Sigmoid colon (tissue), 7 donors: ENCODE data around the gene LSM11. TPM values are rescaled to one million over a fixed set of nuclear protein-coding genes. Genes with fewer than 3 reads are reported as not detected.

Source experiments
- DNase-seq: peaks from one replicate; pipeline ENCODE4 v3.0.0-alpha.2; 2019
- H3K27ac ChIP-seq, 4 donors: fragments of 200-600 bp; sonication (generic); one replicate each; pipeline ENCODE4 v1.5.1; 2016 to 2019; ENCODE audit warnings: mild to moderate bottlenecking in 1 of 4
- H3K27me3 ChIP-seq, 3 donors: fragments of 200-600 bp; sonication (generic); one replicate each; pipeline ENCODE4 v1.5.1; 2019; ENCODE audit warnings: mild to moderate bottlenecking in 1 of 3
- H3K36me3 ChIP-seq, 4 donors: fragments of 200-600 bp; sonication (generic); one replicate each; pipeline ENCODE4 v1.5.1; 2016 to 2019
- H3K4me1 ChIP-seq, 4 donors: fragments of 200-600 bp; sonication (generic); one replicate each; pipeline ENCODE4 v1.5.1; 2017 to 2019
- H3K4me3 ChIP-seq, 4 donors: fragments of 200-600 bp; sonication (generic); one replicate each; pipeline ENCODE4 v1.5.1; 2017 to 2019; ENCODE audit warnings: mild to moderate bottlenecking in 2 of 4, moderate library complexity in 1 of 4
- H3K9me3 ChIP-seq, 4 donors: fragments of 200-600 bp in 3 of 4; sonication (generic) in 3 of 4; one replicate each; pipeline versions ENCODE4 v1.5.1 to v1.6.1; 2013 to 2019
- EP300 ChIP-seq, 4 donors: sonication (generic); formaldehyde crosslinking; IDR thresholded peaks; one replicate each; pipeline ENCODE4 v1.6.1; 2017; ENCODE audit warnings: antibody characterized with exemption in 4 of 4
- POLR2A ChIP-seq, 2 donors: fragments of 450-650 bp; IDR thresholded peaks; one replicate each; pipeline ENCODE4 v1.6.1; 2016; ENCODE audit warnings: antibody characterized with exemption in 2 of 2, mild to moderate bottlenecking in 2 of 2, moderate library complexity in 2 of 2
- POLR2AphosphoS5 ChIP-seq, 4 donors: sonication (generic); formaldehyde crosslinking; IDR thresholded peaks; one replicate each; pipeline ENCODE4 v1.6.1; 2017; ENCODE audit warnings: antibody characterized with exemption in 4 of 4
- WGBS, 2 donors: extraction: QIAGEN DNeasy Blood & Tissue Kit; methylation state at CpG; one replicate each; pipeline ENCODE4 v1.1.7; 2013; 5-methylcytosine and 5-hydroxymethylcytosine counted together
- intact Hi-C: fragments of 100-400 bp; cut with DNase I; formaldehyde crosslinking; loops from one replicate; pipeline ENCODE4 v1.15.1; 2023
- polyA plus RNA-seq, 3 donors: library from polyadenylated mRNA; stranded (reverse); fragments of 200-250 nt; gene quantifications; one replicate each; pipeline ENCODE4 v1.2.3, GENCODE V29; 2013
- small RNA-seq, 3 donors: library from RNA; depleted of rRNA; stranded (forward); fragments of <200 nt; gene quantifications; one replicate each; pipeline ENCODE3, GENCODE V24; 2016
- total RNA-seq, 4 donors: library from RNA; depleted of rRNA; stranded (reverse); fragments of >200 nt; gene quantifications; one replicate each; pipeline ENCODE4 v1.1.0, GENCODE V29; 2016
- TF ChIP-seq, protein P1 (sequence below), 4 experiments: fragments of 450-650 bp in 3 of 4; fragments of 200-600 bp in 1 of 4; IDR thresholded peaks; one replicate each; pipeline ENCODE4 v1.5.1; 2016 to 2019; ENCODE audit warnings: antibody characterized with exemption in 4 of 4, mild to moderate bottlenecking in 3 of 4, moderate library complexity in 2 of 4
- donor health status: healthy with polysubstance abuse.
- donor health status: Bipolar disorder and iron deficiency.
- donor health status: healthy.

The LSM11 gene
- total and polyA plus RNA-seq, 7 donors, result 0.60 to 16.6 (median 12.1) TPM

DNA sequence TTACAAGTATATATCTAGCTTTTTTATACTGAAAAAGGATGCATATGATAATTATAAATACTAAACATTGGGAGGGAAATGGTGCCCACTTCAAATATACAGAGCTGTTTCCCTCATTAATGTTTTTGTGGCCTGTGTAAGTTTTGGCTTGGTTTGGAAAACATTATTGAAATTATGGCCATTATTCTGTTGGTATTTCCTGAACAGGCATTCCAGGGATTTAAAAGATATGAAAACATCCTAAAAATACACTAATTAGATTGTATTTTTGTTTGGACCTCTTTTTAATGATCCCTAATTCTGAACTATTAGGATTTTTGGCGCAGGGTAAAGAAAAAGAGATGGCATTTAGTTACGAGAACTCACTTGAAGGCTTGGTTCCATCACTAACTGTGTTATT lies 64.5 kb downstream of the LSM11 start:
- DNase-seq, result no peak
- Histone ChIP-seq H3K4me1 (peaks cover 0 to 29% (median 3%) of the 10 kb centered on the region in 4 donors), H3K9me3 (no peaks in the 10 kb centered on the region), H3K27ac (no peak overlapping the region), H3K4me3 (no peak overlapping the region), H3K27me3 (no peaks in the 10 kb centered on the region), H3K36me3 (peaks cover 14 to 75% (median 39%) of the 10 kb centered on the region in 4 donors)
- TF ChIP-seq POLR2A (IDR thresholded peaks at IDR 0.05) (no peak), EP300 (IDR thresholded peaks at IDR 0.05) (no peak), POLR2AphosphoS5 (IDR thresholded peaks at IDR 0.05) (no peak)
- TF ChIP-seq, protein P1, sequence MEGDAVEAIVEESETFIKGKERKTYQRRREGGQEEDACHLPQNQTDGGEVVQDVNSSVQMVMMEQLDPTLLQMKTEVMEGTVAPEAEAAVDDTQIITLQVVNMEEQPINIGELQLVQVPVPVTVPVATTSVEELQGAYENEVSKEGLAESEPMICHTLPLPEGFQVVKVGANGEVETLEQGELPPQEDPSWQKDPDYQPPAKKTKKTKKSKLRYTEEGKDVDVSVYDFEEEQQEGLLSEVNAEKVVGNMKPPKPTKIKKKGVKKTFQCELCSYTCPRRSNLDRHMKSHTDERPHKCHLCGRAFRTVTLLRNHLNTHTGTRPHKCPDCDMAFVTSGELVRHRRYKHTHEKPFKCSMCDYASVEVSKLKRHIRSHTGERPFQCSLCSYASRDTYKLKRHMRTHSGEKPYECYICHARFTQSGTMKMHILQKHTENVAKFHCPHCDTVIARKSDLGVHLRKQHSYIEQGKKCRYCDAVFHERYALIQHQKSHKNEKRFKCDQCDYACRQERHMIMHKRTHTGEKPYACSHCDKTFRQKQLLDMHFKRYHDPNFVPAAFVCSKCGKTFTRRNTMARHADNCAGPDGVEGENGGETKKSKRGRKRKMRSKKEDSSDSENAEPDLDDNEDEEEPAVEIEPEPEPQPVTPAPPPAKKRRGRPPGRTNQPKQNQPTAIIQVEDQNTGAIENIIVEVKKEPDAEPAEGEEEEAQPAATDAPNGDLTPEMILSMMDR (IDR thresholded peaks at IDR 0.05), result no peak
- 93 to 96% methylated on average over 2 of the region's 2 CpGs for WGBS, 2 donors
- intact Hi-C loops, result no loop called here

Small RNA genes lying within 50 kb of the gene (small RNA-seq; reads per million reads assigned to genes)
- gene AC026407.1 (0 reads per million in 3 donors), gene RNU6-260P (0 reads per million in 3 donors)

Other genes with a start within 250 kb of the LSM11 start
- 10 to 100 TPM; 18.8 to 53.2 (median 35.0) TPM for gene ADAM19, start 167.9 kb upstream of the LSM11 start, total RNA-seq
- 10 to 100 TPM in 1 of 3 donors, 1 to 10 TPM in 2; 1.2 to 16.3 (median 1.2) TPM for gene ADAM19, start 167.9 kb upstream of the LSM11 start, polyA plus RNA-seq
- under 1 TPM in 2 of 4 donors, not detected in 2; 0.33 to 0.55 TPM for gene SOX30, start 91.3 kb upstream of the LSM11 start, total RNA-seq
- under 1 TPM in 1 of 3 donors, not detected in 2; 0.12 TPM for gene SOX30, start 91.3 kb upstream of the LSM11 start, polyA plus RNA-seq
- gene C5orf52, start 72.2 kb upstream of the LSM11 start, total RNA-seq, result not detected
- under 1 TPM in 1 of 3 donors, not detected in 2; 0.48 TPM for gene C5orf52, start 72.2 kb upstream of the LSM11 start, polyA plus RNA-seq
- 10 to 100 TPM; 19.7 to 28.6 (median 23.7) TPM for gene THG1L, start 12.3 kb upstream of the LSM11 start, total RNA-seq
- 10 to 100 TPM; 12.3 to 19.8 (median 12.3) TPM for gene THG1L, start 12.3 kb upstream of the LSM11 start, polyA plus RNA-seq
- 100 to 1,000 TPM in 3 of 4 donors, 10 to 100 TPM in 1; 88.1 to 171 (median 109) TPM for gene CLINT1, start 115.4 kb downstream of the LSM11 start, total RNA-seq
- gene CLINT1, start 115.4 kb downstream of the LSM11 start, polyA plus RNA-seq, result 10 to 100 TPM; 40.2 to 64.1 (median 53.6) TPM